Type B pancreatic cell (in vitro differentiated cells): ENCODE results near the gene MAP7. TPM values are rescaled to one million over a fixed set of nuclear protein-coding genes. Genes with fewer than 3 reads are reported as not detected.

ENCODE experiments used
- DNase-seq: peaks from one replicate; pipeline ENCODE4 v3.0.0; 2021; ENCODE audit warnings: mixed read lengths; ENCODE audit not compliant: unreplicated experiment; ENCODE audit errors: extremely low spot score
- H3K27ac Mint-ChIP-seq: 2 replicates; pipeline ENCODE4 v1.8.0; 2021; ENCODE audit warnings: mild to moderate bottlenecking, mixed read lengths
- H3K27me3 Mint-ChIP-seq: 2 replicates; pipeline ENCODE4 v1.8.0; 2021; ENCODE audit warnings: mixed read lengths
- H3K36me3 Mint-ChIP-seq: 2 replicates; pipeline ENCODE4 v1.8.0; 2021; ENCODE audit warnings: mixed read lengths
- H3K4me1 Mint-ChIP-seq: one replicate; pipeline ENCODE4 v1.8.0; 2021; ENCODE audit warnings: mixed read lengths; ENCODE audit not compliant: unreplicated experiment
- H3K4me3 Mint-ChIP-seq: 2 replicates; pipeline ENCODE4 v1.8.0; 2021; ENCODE audit warnings: mild to moderate bottlenecking, mixed read lengths
- H3K9me3 Mint-ChIP-seq: 2 replicates; pipeline ENCODE4 v1.8.0; 2021; ENCODE audit warnings: mixed read lengths
- CTCF ChIP-seq: fragments of 200-600 bp; sonication (generic); conservative IDR thresholded peaks from 2 replicates; pipeline ENCODE4 v1.5.0; 2021; ENCODE audit warnings: antibody characterized with exemption, mild to moderate bottlenecking
- total RNA-seq: library from RNA; stranded (reverse); gene quantifications from 2 replicates; pipeline ENCODE4 v1.2.1, GENCODE V29; 2021; ENCODE audit warnings: low replicate concordance

The MAP7 gene
- total RNA-seq, 1 donor from 2014 or later, result 17.8 TPM

GRCh38 chr6:136411025-136411325 is 139.2 kb downstream of the MAP7 start:
- no peak for TF ChIP-seq CTCF
- Mint-ChIP-seq H3K36me3 (peaks cover 6% of the 10 kb centered on the region), H3K27ac (no peak overlapping the region), H3K9me3 (no peaks in the 10 kb centered on the region), H3K4me1 (no peaks in the 10 kb centered on the region), H3K27me3 (no peaks in the 10 kb centered on the region), H3K4me3 (no peak overlapping the region)
- no peak for DNase-seq

GRCh38 chr6:136410201-136411024 is 139.8 kb downstream of the MAP7 start:
- peaks cover 6% of the 10 kb centered on the region for H3K36me3 Mint-ChIP-seq

GRCh38 chr6:136409597-136409996 is 140.6 kb downstream of the MAP7 start:
- Mint-ChIP-seq H3K27ac (no peak overlapping the region), H3K4me3 (no peak overlapping the region), H3K4me1 (no peaks in the 10 kb centered on the region), H3K27me3 (no peaks in the 10 kb centered on the region), H3K9me3 (no peaks in the 10 kb centered on the region), H3K36me3 (peaks cover 6% of the 10 kb centered on the region)
- DNase-seq, result no peak
- TF ChIP-seq CTCF, result no peak

More at GRCh38 chr6:136410201-136411024, 139.8 kb downstream of the MAP7 start:
- H3K27ac Mint-ChIP-seq, result no peak overlapping the region
- H3K4me3 Mint-ChIP-seq, result no peak overlapping the region
- H3K9me3 Mint-ChIP-seq, result no peaks in the 10 kb centered on the region
- no peak for TF ChIP-seq CTCF
- no peaks in the 10 kb centered on the region for H3K27me3 Mint-ChIP-seq
- no peak for DNase-seq
- no peaks in the 10 kb centered on the region for H3K4me1 Mint-ChIP-seq

GRCh38 chr6:136408204-136408603 is 142.0 kb downstream of the MAP7 start:
- Mint-ChIP-seq H3K27me3 (no peaks in the 10 kb centered on the region), H3K9me3 (no peaks in the 10 kb centered on the region), H3K4me3 (no peak overlapping the region), H3K4me1 (no peaks in the 10 kb centered on the region), H3K36me3 (peaks cover 6% of the 10 kb centered on the region), H3K27ac (no peak overlapping the region)
- no peak for DNase-seq
- TF ChIP-seq CTCF, result no peak

GRCh38 chr6:136405420-136406029 is 144.7 kb downstream of the MAP7 start:
- TF ChIP-seq CTCF, result no peak
- Mint-ChIP-seq H3K4me3 (no peak overlapping the region), H3K36me3 (peaks cover 6% of the 10 kb centered on the region), H3K27me3 (no peaks in the 10 kb centered on the region), H3K4me1 (no peaks in the 10 kb centered on the region), H3K9me3 (peaks cover 7% of the 10 kb centered on the region), H3K27ac (no peak overlapping the region)
- DNase-seq, result no peak
